Tibial nerve (tissue), 3 donors: ENCODE data around the gene ALS2.

Source experiments
- POLR2A ChIP-seq, 2 donors: fragments of 450-650 bp; IDR thresholded peaks; one replicate each; pipeline ENCODE4 v1.6.1; 2017; ENCODE audit warnings: antibody characterized with exemption in 2 of 2, mild to moderate bottlenecking in 2 of 2, moderate library complexity in 2 of 2
- TF ChIP-seq, protein P1 (sequence below), 5 experiments: fragments of 200-600 bp in 3 of 5; fragments of 450-650 bp in 2 of 5; sonication (generic) in 3 of 5; IDR thresholded peaks; one replicate each; pipeline ENCODE4 v1.5.1; 2016 to 2019; ENCODE audit warnings: antibody characterized with exemption in 5 of 5, mild to moderate bottlenecking in 3 of 5, moderate library complexity in 2 of 5

DNA sequence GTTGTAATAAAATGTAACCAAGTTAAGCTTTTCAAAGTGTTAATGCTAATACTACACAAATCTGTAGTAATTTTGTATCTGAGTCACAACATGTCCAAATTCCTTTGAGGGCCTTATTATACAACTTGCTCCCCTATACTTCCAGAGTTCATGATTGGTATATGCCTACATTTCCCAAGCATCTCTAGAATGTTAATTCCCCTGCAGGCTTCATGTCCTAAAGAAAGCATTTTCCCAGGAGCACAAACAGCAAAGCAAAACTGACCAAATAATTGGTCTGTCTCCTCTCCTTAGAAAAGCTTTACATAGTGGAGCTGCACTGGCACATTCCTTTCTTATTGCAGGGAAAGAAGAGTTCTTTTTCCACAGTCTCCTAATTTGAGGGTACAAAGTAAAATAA, 3.7 kb downstream of the ALS2 start:
- TF ChIP-seq, protein P1, sequence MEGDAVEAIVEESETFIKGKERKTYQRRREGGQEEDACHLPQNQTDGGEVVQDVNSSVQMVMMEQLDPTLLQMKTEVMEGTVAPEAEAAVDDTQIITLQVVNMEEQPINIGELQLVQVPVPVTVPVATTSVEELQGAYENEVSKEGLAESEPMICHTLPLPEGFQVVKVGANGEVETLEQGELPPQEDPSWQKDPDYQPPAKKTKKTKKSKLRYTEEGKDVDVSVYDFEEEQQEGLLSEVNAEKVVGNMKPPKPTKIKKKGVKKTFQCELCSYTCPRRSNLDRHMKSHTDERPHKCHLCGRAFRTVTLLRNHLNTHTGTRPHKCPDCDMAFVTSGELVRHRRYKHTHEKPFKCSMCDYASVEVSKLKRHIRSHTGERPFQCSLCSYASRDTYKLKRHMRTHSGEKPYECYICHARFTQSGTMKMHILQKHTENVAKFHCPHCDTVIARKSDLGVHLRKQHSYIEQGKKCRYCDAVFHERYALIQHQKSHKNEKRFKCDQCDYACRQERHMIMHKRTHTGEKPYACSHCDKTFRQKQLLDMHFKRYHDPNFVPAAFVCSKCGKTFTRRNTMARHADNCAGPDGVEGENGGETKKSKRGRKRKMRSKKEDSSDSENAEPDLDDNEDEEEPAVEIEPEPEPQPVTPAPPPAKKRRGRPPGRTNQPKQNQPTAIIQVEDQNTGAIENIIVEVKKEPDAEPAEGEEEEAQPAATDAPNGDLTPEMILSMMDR (IDR thresholded peaks at IDR 0.05) = no peak
- TF ChIP-seq POLR2A (IDR thresholded peaks at IDR 0.05) = no peak
